GM21360 (cell line): ENCODE results near the gene ISG15.

Experiments used
- ATAC-seq: cut with Tn5 transposase; IDR thresholded peaks from one replicate; pipeline ENCODE4 v1.9.1; 2021; ENCODE audit warnings: mild to moderate bottlenecking, moderate library complexity; ENCODE audit not compliant: unreplicated experiment

The ISG15 gene

DNA sequence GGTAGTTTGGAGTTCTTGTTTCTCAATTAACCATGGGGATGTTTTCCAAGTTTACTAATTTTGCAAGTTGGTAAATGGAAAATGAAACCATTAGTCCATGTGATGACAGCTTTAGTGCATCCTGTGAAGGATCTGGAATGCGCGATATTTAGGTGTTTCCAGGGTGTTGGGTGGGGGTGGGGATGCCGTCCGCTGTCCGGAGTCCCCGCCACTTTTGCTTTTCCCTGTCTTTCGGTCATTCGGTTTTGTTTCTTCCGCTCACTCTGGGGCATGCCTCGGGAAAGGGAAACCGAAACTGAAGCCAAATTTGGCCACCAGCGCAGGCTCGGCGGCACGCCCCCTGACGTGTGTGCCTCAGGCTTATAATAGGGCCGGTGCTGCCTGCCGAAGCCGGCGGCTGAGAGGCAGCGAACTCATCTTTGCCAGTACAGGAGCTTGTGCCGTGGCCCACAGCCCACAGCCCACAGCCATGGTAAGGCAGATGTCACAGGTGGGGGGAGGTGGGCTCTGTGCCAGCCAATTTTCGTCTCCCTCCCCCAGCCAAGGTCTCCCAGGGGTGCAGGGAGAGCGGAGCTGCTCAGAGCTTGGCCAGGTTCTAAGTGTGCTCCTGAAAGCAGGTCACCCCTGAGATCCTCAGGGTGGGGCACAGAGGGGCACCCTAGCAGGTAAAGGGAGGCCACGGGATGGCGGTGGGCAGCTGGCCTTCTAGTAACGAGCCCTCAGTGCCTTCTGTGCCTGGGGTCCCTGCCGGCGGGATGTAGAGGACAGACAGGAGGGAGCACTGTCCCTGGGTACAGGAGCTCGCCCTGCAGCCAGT is at the start of gene ISG15:
Gene ISG15, plus strand, starts transcription at position 393 of the 817 bp plus-strand sequence. Its CDS starts 77 bp downstream, at position 470.
- peak; percentile 78 for ATAC-seq

DNA sequence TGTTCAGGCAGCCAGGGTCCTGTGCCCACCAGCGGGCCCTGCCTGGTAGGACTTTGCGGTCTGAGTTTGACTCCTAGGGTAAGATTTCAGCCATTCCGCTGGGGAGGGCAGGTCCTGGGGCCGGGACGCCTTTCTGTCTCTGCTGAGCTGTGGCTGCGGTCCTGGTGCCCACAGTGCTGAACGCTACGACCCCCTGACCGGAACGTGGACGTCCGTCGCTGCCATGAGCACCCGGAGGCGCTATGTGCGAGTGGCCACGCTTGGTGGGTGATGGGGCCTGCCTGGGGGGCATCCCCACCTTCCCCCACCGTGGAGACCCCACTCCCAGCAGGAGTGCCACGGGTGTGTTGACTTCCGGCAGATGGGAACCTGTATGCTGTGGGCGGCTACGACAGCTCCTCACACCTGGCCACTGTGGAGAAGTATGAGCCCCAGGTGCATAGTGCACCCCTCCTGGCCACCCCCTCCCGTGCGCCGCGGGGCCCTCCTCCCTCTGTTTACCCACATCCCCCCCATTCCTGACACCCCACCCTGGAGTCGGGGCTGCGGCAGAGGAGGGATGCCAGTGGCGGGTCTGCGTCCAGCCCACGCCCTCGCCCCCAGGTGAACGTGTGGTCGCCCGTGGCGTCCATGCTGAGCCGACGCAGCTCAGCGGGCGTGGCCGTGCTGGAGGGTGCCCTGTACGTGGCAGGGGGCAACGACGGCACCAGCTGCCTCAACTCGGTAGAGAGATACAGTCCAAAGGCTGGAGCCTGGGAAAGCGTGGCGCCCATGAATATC is 49.4 kb upstream of the ISG15 start:
- no peak for ATAC-seq

DNA sequence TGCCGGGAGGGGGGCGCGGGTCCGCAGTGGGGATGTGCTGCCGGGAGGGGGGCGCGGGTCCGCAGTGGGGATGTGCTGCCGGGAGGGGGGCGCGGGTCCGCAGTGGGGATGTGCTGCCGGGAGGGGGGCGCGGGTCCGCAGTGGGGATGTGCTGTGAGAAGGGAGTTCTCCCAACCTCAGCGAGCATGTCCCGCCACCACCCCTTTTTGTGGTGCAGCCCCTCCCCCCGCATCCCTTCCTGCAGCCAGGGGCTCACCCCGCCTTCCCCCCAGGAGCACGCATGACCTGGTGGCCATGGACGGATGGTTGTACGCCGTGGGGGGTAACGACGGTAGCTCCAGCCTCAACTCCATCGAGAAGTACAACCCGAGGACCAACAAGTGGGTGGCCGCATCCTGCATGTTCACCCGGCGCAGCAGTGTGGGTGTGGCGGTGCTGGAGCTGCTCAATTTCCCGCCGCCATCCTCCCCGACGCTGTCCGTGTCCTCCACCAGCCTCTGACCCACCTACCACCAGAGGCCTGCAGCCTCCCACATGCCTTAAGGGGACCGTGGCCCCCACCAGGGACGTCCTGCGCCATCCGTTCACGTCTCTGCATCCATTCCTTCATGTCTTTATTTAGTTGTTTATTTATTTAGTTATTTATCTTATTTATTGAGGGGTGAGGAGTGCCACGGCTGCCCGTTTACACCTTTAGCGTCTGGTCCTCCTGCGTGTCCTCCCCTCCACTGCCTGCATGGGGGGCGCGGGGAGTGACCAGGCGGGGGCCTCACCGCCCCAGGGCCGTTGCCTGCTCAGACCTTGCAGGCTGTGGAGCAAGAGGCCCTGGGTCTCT is 48.4 kb upstream of the ISG15 start:
- ATAC-seq: no peak

DNA sequence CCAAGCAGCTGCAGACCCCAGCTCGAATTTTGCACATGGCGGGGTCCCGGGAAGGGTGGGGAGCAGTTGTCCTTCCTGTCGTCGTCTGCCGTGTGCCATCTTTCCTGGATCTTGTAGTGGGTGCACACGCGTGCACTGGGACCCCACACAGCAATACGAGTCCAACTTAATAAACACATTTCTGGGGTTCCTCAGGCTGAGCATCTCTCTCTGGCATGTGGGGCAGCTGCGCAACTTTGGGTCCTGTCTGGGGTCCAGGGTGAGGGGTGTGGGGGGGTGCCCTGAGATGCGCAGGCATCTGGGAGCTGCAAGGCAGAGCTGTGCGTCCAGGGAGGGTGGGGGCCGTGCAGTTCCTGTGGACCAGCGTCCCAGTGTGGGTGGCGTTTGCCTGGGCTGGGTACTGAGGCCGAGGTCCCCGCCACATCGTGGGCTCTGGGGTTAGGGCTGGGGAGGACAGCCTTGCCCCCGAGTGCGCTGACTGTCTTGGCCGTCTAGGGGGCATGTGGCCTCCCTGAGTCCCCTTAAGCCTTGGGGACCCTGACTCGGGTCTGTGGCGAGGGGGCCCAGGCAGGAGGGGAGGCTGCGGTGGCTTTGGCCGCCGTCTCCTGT is 47.7 kb upstream of the ISG15 start:
- no peak for ATAC-seq

DNA sequence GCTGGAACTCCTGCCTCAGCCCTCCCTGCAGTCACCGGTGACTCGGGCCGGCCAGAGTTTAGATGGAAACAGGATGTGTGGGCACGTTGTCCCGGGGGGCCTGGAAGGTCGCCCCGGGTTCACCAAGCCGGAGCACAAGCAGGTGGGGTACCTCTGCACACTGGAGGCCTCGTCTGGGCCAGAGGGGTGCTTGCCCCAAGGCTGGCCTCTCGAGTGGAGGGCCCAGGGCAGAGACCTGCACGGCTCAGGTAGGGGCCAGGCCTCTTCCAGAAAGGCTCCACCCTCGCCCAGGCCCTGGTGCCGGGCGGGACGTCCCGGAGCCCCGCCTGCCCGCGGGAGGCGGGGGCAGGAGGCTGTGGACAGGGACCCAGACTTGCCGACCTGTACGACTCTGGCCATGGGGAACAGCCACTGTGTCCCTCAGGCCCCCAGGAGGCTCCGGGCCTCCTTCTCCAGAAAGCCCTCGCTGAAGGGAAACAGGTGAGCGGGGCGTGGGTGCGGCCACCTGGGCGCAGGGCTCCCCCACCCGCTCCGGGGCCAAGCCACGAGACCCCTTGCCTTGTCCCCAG is 47.1 kb upstream of the ISG15 start, which contains the start of gene PLEKHN1:
Gene PLEKHN1, plus strand, starts transcription at position 348 of the 569 bp plus-strand sequence. Its CDS starts 50 bp downstream, at position 398.
- peak; percentile 28 for ATAC-seq

DNA sequence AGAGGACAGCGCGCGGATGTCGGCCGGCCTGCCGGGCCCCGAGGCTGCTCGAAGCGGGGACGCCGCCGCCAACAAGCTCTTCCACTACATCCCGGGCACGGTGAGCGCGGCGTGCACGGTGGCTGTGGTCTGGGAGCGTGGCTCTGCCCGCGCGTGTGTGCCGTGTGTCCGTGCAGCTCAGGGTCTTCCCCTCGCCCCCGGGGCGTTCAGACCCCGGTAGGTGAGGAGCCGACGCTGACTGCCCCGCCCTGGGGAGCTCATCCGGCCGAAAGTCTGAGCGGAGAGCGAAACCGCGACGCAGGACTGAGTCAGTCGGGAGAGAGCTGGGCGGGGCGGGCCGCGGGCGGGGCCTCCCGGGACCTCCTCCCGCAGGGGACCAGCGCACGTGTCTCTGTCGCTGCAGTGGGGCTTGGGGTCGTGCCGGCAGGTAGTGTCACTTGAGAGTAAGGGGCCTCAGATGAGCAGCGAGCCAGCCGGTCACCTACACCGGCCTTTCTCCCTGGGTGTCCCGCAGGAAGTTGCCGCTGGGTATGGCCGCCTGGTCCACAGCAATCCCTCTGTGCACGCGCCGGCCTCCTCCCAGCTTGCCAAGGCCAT is 46.5 kb upstream of the ISG15 start:
- ATAC-seq: peak; percentile 64

DNA sequence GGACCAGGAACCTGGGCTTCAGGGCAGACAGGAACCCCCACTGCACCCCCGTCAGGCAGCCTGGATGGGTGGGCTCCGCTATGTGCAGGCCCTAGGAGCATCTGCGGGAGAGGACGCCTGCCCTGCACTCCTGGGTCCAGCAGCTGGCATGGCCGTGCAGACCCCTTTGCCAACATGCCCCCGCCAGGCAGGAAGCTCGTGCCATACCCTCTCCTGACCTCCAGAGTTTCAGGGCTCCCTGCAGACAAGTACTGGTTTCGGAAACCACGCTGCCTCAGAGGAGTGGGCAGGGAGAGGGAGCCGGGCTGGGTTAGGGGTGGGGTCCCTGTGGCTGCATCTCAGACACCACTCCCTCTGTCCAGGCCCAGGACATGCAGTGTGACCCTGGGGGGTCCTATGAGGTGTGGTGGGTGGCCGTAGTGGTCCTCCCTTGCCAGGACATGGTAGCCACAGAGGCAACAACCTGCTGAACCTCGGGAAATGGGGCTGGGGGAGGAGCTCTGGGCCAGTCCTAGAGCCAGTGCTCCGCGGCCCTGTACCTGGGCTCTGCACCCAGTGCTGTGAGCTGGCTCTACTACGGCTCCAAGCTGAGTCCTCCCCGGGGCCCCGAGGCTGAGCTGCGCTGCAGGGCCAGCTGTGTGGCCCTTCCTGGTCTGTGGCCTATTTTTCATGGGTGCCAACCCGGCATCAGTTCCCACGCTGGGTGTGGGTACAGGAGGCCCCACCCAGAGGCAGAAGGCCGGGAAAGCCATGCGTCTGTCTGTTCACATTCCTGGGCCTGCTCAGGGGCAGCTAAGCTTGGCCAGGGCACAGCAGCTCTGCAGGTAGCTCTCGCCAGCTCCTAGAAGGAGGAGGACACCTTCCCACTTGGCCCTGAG is 45.6 kb upstream of the ISG15 start:
- ATAC-seq: no peak

DNA sequence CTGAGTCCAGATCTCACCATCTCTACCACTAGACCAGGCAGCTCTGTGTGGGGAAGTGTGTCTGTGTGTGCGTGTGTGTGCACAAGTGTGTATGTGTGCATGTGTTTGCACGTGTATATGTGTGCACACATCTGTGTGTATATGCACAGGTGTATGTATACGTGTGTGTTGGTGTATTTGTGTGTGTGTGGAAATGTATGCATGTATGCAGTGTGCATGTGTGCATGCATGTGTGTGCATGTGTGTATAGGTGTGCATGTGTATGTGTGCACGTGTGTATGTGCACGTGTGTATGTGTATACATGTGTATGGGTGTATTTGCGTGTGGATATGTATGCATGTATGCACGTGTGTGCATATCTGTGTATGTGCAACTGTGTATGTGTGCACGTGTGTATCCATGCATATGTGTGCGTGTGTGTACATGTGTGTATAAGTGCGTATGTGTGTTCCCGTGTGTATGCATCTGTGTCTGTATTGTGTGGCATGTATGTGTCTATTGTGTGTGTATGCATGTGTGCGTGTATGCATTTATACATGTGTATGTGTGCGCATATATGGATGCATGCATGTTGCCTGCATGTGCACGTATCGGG is 43.9 kb upstream of the ISG15 start:
- no peak for ATAC-seq

DNA sequence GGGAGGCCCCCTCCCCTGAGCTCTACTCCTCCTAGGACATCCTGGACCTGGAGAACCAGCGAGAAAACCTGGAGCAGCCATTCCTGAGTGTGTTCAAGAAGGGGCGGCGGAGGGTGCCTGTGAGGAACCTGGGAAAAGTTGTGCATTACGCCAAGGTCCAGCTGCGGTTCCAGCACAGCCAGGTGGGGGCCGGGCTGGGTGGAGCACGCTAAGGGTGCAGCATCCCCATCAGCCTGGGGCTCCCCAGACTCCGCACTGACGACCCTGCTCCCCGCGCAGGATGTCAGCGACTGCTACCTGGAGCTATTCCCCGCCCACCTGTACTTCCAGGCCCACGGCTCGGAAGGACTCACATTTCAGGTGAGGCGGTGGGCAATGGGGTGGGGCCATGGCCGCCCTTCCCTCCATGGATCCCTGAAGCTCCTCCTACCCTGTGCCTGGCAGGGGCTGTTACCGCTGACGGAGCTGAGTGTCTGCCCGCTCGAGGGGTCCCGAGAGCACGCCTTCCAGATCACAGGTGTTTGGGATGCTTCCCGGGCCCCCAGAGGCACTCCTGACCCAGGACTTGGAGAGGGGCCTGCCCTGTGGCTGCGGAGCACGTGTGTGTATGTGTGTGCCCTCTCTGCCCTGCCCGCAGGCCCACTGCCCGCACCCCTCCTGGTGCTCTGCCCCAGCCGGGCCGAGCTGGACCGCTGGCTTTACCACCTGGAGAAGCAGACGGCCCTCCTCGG is 42.9 kb upstream of the ISG15 start:
- no peak for ATAC-seq

DNA sequence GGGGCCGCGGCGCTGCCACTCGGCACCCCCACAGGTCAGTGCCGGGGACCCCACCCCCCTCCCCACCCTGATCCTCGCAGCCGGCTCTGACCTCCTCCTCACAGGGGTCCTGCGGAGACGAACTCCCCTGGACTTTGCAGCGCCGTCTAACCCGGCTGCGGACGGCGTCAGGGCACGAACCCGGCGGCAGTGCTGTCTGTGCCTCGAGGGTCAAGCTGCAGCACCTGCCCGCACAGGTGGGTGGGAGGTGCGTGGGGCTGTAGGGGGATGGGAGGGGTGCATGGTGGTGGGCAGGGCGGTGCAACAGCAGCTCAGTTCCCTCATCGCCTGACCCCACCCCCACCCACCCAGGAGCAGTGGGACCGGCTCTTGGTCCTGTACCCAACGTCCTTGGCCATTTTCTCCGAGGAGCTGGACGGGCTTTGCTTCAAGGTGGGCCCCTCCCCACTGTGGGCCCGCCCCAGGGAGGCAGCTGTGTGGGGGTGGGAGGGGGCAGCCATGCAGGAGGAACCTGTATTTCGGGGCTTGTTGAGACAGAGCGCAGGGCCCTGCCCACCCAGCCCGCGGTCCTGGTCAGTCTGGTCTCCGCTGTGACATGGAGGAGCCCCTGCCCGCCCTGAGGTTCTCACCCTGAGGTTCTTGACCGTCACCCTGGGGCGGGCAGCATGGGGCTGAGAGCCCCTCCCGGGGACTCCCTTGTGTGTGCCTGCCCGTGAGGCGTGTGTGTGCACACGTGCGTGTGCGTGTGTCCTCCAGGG is 42.1 kb upstream of the ISG15 start:
- no peak for ATAC-seq

DNA sequence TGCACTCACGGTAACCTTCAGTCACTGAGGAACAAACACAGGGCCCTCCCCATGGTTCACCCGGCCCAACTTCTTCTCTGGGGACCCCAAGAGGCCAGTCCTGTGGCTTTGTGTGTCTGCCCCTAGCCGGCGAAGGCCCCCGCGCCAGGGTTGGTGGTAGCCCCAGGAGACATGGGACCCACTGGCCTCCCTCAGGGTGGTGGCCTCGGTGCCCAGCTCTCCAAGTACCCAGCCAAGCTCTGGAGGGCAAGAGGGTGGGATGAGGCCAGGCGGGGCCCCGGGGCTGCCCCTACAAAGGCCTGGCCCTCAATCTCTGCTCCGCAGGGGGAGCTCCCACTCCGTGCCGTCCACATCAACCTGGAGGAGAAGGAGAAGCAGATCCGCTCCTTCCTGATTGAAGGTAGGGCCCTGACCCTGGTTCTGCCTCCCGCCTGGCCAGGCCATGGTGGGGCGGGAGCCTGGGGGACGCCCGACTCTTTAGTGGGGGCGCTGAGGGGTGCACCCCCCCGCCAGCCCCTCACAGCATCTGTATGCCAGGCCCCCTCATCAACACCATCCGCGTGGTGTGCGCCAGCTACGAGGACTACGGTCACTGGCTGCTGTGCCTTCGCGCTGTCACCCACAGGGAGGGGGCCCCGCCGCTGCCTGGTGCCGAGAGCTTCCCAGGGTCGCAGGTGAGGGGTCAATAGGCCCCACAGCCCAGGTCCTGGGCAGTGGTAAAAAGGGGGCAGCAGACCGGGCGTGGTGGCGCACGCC is 41.4 kb upstream of the ISG15 start:
- ATAC-seq: no peak

DNA sequence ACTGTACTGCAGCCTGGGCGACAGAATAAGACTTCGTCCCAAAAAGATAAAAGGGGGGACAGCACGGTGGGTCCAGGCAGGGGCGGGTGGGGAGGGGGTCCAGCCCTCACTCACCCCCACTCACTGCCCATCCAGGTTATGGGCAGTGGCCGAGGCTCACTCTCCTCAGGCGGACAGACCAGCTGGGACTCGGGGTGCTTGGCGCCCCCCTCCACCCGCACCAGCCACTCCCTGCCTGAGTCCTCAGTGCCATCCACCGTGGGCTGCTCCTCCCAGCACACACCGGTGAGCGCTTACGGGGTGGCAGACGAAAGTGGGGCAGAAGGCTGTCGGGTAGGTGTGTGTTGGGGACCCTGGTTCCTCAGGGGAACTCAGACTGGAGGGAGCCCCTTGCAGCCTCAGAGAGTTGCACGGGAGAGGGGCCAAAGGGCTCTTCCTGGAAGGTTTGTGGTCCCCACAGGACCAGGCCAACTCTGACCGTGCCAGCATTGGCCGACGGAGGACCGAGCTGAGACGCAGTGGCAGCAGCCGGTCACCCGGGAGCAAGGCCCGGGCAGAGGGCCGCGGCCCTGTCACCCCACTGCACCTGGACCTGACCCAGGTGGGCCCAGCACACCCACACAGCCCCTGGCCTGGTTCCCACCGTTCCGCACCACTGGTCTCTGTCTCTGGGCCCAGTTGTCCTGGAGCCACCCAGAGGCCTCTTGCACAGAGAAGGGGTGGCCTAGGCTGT is 40.4 kb upstream of the ISG15 start:
- no peak for ATAC-seq

DNA sequence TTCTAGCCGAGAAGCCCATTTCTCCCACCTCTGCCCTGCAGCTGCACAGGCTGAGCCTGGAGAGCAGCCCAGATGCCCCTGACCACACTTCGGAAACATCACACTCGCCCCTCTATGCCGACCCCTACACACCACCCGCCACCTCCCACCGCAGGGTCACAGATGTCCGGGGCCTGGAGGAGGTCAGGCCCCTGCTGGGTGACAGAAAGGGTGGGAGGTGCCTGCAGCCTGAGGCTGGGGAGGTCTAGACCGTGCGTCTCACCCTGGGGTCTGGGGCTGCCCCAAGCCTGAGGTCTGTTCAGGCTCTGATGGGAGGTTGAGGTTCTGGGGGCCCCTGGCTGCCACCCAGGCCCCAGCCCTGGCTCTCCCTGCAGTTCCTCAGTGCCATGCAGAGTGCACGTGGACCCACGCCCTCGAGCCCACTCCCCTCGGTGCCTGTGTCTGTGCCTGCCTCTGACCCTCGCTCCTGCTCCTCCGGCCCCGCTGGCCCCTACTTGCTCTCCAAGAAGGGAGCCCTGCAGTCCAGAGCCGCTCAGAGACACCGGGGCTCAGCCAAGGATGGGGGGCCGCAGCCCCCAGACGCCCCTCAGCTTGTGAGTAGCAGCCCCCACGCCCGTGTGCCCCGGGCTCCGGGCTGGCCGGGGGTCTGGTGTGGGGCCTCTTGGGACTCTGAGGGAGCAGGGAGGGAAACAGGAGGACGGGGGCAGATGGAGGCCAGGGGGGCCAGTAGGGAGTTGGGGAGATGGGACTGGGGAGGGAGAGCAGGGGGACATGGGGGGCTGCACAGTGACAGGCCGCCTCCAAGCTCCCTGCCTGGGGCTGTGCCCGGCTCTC is 39.6 kb upstream of the ISG15 start:
- ATAC-seq: no peak

DNA sequence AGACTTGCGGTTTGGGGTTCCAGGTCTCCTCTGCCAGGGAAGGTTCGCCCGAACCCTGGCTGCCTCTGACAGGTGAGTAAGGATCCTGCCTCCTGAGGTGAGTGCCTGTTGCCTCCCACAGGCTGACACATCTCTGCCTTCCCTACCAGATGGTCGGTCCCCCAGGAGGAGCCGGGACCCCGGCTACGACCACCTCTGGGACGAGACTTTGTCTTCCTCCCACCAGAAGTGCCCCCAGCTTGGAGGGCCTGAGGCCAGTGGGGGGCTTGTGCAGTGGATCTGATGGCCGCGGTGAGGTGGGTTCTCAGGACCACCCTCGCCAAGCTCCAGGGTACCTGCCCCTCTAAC is 39.0 kb upstream of the ISG15 start:
- ATAC-seq: no peak

DNA sequence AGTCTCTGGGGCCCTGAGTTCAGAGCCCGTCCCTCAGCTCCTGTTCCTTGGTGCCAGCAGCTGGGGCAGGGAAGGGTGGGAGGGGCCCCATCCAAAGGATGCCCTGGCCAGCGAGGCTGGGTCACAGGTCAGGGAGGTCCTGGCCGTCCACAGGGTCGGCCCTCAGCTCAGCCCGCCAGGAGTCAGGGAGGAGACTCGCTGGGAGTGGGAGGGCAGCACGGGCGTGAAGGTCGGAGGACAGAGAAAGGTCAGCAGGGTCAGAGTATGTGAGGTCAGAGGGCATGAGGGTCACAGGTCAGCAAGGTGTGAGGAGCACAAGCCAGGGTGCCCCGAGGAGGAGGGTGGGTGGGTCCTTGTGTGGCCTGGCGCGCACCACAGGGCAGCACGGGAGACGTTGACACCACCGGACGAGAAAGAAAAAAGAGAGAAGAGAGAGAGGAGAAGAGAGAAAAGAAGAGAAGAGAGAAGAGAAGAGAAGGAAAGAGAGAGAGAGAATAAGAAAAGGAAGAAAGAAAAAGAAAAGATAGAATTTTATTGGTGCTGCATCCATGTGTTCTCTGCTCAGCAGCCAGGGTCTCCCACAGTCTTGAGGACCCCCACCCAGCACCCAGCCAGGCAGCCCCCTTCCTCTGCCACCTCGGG is 38.5 kb upstream of the ISG15 start:
- ATAC-seq: no peak
